EL (cell line): Measurements from ENCODE around the gene LEF1.

Experiments used
- DNase-seq: peaks from one replicate; pipeline ENCODE4 v3.0.0-alpha.2; 2016

The LEF1 gene

DNA sequence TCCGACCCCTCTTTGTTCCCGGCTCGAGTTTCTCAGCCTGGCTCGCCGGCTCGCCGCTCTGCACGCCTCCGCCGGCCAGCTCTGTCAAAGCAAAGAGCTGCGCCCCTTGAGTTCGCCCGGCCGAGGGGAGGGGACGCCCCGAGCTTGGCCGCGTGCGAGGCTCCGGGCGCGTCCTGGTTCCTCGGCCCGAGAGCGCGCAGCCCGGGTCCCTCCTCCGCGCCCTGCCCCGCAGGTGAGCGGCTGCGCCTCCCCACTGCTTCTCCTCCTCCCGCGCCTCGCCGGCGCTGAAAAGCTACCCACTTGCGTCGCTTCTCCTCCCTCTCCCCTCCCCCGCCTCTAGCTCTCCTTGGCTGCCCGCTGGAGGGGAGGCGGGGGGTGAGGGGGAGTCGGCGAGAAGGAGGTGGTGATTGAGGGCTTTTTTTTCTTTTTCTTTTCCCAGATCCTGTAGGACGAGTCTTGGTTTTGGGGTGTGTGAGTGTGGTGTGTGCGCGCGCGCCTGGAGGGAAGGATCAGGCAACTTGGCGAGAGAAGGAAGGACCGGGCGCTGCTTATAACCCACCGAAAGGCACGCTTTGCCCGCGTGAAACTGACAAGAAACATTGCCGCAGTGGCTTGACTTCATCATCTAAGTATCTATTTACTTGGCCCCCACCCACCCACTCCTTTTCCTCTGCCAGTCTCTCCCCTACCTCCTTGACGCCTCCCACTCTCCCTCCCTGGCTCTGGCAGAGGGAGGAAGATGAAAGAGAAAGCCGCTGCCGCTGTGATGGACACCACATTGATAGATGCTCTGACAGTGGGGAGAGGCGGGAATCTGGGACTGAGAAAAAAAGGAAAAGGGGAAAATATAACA lies at the start of gene LEF1:
LEF1 (minus strand) TSS at position 262 of the 853 bp plus-strand sequence. CDS start 1,165 bp downstream, outside the sequence.
- DNase-seq, result peak; percentile 44

DNA sequence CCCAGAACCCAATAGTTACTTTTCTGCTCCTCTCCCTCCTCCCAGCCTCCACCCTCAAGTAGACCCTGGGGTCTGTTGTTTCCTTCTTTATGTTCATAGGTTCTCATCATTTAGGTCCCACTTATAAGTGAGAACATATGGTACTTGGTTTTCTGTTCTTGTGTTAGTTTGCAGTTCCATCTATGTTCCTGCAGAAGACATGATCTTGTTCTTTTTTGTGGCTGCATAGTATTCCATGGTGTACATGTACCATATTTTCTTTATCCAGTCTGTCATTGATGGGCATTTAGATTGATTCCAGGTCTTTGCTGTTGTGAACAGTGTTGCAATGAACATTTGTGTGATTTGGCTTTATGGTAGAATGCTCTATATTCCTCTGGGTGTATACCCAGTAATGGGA lies 47.8 kb upstream of the LEF1 start:
- no peak for DNase-seq

DNA sequence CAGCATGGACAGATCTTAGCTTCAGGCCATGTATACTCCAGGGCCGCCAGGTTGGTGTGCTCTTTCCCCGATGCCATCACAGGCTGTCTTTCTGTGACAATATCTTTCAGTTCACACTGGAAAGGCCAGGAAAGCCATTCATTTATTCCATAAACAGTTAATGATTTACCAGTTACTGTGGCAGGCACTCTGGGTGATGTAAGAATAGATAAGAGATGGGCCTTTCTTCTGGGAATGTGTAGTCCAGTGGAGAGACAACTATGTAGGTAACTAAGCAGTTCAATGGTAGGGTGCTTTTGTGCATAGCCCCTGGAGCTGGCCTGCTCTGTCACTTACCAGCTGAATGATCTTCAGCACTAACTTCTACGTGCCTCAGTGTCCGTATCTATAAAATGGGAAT lies 46.3 kb upstream of the LEF1 start:
- DNase-seq, result no peak

DNA sequence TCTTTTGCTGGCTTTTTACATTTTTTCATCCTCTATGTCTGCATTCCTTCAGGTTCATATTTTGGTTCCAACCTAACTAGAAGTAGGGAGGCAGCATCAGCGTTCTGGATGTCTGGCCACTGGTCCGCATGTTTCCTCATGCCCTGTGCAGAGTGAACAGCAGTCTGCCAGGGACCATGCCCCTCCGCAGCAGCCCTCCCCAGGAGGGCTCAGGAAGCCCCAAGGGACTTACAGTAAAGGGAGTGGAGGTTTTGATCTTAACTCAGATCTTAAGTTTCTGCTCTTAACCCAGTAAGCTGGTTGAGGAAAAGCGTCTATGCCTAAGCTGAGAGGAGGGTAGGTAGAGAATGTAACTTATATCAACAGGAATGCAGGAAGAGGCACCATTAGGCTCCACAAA lies 45.0 kb upstream of the LEF1 start:
- no peak for DNase-seq

DNA sequence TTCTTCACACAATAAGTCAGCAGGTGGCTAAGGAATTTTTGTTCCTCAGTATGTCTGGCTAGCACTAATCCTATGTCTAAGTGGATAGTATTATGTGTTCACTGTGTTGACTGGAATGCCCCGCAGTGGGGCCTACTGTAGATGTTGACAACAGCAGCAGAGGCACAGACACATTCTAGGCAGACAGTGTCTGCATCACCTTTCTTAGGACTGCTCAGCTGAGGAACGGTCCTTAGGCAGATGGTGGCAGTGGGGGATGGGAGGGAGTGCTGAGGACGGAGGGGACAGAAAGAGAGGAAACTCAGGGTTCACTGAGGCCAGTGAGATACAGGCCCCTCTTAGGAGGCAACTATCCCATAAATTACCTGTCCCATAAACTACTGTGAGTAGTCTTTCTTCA lies 44.6 kb upstream of the LEF1 start:
- no peak for DNase-seq

DNA sequence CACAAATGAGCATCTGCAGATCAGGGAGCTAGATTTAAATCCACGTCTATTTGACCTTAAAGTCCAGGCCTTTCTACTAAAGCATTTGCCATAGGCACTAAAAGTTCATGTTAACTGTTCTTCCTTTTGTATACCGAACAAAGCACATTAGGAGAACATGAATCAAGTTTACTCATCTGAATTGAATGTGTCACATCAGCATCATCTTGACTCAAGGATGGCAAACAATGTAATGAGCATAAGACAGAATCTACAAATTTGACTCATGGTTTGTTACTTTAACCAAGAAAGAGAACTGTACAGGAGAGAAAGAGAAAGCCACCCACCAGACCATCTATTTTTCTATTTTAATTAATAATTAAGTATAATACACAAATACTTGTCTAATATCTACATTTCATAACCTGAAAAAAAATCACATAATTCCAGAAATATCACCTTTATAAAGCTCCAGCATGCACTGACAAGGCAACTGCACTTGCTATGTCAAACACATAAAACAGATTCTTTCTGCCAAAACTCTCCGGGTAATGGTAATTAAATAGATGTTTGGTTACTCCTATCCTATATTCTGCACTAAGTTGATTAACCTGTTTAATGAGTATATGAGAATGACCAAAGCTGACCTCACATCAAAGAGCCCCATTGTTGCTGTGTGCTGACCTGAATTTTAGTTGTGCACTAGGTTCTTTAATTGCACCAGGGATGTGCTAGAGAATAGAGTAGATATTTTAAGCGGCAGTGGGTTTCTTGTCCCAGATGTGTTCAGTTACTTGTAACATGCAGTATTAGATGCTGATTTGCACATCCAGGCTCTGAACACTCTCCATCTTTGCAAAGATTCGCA lies 42.5 kb upstream of the LEF1 start:
- DNase-seq, result peak; percentile 8

DNA sequence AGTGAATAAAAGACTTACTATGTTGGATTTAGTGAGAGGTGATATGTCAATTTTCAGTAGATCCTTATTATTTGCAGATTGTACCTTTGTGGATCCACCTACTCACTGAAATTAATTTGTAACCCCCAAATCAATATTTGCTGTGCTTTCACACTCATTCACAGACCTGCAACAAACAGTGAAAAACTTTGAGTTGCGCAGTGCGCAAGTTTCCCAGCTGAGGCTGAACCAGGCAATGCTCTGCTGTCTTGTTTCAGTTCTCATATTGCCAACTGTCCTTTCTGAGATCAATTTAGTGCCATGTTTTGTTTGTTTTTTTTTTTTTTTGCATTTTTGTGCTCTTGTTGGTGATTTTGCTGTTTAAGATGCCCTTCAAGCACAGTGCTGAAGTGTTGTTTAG lies 40.8 kb upstream of the LEF1 start:
- no peak for DNase-seq

DNA sequence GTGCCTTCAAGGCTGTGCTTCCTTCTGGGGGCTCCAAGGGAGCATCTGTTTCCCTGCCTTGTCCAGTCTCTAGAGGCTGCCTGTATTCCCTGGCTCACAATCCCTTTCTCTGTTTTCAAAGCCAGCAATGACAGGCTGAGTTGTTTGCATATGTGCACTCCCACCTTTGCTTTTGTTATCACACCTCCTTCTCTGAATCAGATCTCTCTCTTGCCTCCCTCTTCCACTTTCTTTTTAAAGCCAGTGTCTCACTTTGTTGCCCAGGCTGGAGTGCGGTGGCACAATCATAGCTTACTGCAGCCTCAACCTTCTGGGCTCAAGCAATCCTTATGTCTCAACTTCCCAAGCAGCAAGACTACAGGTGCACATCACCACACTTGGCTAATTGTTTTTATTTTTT lies 37.1 kb upstream of the LEF1 start:
- no peak for DNase-seq

DNA sequence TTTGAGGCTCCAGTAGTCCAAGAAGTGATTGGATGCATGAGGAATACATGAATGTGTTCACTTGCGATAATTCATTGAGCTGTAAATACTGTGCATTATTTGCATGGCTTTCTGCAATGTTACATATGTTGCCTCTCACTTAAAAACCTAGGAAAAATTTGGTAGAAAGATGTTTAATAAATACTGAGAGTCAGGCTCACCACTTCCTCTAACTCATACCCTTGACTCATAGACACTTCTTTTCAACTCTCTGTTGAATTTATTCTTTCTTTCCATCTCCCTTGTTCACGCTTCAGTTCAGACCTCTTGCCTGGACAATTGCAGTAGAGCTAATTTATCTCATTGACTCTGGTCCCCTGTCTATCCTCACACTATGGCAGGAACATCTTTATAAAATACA lies 35.8 kb upstream of the LEF1 start:
- DNase-seq, result no peak

DNA sequence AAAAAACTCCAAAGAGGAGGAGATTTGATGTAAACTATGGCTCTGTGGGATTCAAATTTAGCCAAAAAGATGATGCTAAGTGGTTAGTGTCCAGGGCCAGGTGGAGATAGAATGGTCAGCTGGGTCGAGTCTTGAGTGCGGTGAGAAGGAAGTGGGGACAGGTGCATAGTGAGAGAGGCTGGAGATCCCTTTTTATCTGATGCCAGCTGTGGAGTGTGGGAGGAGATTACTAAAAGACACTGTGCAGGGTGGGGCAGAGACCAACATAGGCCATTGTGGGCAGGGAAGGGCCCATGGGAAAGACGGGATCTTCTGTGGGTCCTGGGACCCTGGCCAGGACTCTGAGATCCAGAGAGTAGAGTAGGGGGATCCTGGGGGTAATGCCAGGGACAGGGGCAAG lies 34.6 kb upstream of the LEF1 start:
- DNase-seq, result no peak

DNA sequence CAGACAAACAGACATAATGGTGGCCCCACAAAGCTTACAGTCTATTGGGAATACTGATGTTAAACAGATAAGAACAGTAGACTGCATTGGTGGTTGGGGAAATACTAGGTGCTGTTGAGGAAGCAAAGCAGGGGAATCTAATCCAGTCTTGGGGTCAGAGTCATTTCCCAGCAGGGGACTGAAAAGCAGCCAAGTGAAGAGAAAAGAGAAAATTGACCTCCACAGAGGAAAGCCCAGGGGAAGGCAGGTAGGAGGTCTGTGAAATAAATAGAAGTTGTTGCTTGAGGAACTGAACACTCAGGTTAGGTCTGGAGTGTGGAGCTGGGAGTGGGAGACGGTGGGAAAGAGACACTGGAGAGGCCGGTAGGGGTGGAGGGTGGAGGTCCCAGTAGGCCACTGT lies 33.0 kb upstream of the LEF1 start:
- DNase-seq, result no peak

DNA sequence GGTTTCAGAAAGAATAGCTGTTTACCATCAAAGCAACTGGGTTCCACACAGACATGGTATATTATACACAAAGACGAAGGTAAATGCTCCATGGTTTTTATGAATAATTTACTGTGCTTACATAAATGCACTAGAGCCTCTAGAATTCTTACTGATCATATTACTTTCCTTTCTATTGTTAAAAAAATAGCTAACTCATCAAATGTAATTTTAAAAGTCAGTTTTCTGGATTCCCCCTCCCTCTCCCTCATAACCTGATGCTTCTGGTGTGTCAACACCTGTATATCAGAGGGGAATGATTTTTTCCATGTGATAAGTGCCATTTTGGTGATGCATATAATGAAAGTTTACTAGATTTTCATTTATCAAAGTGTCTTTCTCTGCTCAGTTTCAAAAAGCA lies 31.1 kb upstream of the LEF1 start:
- no peak for DNase-seq

DNA sequence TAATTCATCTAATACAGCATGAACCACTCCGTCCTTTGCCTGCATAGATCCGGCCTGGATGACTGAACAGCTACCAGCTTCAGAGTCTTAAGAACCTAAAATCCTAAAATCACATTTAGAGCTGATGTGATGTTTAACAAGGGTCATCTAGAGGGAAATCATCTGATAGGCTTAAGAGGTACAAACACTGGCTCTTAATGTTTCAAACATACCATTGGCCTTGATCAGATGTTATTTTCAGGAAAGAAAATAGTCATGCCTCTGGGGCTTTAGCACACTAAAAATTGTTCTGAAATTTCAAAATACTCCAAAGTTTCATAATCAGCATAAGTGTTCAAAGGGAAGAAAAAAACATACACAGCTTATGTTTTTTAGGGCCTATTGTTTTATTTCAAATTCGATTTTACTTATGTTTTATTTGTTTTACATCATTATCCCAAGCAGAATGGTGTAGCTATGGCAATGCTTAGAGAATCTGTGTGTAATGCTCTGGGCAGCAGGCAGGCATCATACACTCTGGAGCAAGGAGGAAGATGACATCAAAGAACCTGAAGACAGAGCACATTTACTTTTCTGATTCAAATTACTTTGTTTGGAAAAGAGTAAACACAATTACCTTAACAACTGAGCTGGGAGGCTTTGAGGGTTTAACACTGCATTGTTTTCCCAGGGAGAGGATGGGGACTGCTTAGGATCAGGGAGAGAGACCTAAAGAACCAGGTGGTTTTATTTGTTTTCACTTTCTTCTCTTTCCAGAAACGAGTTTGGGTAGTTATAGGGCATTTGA lies 25.3 kb upstream of the LEF1 start:
- no peak for DNase-seq

DNA sequence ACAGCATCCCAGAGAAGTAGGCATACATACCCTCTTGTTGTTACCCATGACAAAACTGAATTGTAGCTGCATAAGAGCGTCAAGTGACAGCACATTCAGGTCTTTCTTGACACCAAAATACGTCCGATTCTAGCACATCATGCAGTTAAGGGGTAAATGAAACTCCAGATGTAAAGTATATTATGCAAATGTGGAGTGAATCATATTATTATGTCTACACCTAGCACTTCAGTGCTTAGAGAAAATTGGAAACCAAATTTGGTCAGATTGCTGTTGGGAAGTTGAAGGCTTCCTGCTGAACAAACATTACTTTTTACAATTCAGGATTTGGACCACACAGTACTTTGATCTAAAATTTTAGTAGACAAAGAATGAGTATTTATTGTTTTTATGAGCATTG lies 24.2 kb upstream of the LEF1 start:
- no peak for DNase-seq

DNA sequence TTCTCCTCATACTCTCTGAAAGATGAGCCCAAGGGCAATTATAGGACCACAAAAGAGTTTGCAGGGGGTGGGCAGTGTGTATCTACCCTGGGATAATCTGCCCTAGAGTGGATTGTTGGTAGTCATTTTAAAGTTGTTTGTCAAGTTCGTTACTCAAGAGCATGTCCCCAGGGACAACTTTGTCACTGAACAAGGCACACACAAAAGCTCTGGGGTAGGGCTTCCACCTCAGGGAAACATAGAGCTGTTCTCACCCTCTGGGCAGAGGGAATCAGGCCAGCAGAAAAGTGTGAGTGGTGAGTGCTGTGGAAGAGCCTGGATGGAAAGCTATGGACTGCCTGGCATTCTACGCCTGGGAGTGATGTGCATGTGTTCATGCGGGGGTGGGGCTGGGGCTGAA lies 23.3 kb upstream of the LEF1 start:
- DNase-seq, result no peak

DNA sequence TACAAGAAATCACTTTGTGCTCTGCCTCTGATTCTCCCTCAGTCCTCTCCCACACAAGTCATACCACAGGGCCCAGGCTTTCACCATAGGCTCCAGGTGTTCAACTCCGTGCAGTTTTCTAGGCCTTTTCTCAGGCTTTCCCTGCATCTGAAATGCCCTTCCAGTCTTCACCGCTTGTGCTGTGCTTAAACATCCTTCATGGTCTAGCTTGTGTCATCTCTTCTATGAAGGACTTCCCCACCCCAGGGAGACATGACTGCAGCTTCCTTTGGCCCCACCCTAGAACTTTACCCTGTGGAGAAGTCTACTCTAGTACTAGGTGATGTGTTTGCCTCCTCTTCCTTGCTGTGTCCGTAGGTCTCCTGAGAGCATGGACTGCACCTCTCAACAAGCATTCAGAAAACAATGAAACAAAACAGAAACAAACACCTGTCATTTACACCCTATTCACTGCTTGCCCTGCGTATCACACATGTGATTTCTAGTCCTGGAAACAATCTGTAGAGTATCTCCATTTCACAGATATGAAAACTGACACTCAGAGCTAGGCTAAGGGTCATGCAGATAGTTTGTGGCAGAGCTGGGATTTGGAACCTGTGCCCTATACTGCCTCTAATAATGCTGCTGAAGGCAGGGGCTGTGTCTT lies 22.7 kb upstream of the LEF1 start:
- DNase-seq, result no peak

DNA sequence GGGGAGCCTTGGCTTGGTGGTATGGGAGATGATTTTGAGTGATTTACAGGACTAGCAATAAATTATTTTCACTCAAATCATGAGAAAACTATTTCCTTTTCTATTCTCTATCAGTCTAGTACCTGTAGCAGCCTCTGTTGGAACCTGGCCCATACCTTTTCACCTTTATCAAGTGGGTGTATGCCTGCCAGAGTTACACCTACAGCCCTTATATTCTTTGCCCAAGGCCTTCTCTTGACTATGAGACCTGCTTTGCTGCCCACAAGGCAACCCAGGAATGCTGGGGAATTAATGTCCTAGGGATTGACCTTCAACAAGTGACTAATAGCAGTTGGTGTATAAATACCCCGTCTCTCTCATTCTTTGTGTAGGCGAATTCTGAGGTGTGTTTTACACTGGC lies 20.0 kb upstream of the LEF1 start:
- no peak for DNase-seq

DNA sequence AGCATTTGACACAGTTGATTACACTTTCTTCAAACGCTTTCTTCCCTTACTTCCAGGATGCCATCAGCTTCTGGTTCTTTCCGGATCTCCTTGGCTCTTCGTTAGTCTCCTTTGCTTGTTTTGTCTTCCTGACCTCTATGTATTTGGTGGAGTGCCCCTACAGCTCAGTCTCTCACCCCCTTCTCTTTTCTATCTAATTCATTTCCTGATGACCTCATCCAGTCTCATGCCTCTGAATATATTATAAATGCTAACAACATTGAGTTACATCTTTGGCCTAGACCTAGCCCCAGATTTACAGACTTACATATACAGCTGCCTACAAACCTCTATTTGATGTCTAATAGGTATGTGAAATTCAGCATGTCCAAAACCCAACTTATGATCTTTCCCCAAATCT lies 16.5 kb upstream of the LEF1 start:
- DNase-seq, result no peak

DNA sequence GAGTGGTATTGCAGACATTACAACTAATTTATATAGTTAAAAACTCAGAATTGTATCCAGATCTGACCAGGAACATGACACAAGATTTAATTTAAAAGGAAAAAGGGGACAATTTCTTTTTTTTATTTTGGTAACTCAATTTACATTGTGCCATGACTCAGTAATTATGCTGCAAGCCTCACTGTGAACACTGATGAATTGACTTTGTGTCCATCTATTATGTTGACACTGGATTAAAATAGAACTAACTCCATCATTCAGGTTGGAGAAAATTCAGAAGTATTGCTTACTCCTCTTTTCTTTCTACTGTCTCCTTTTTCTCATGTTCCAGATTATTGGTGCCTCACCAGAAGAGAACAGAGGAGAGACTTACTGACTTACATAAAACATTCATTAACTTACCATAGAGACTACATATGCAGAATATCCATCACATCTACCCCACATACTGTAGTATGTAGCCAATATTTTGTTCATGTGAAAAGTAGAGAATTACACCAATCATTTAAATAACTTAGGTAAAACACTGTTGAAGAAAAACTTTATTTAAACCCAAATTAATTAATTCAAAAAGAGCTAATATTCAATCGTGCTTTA lies 15.8 kb upstream of the LEF1 start:
- DNase-seq, result no peak

DNA sequence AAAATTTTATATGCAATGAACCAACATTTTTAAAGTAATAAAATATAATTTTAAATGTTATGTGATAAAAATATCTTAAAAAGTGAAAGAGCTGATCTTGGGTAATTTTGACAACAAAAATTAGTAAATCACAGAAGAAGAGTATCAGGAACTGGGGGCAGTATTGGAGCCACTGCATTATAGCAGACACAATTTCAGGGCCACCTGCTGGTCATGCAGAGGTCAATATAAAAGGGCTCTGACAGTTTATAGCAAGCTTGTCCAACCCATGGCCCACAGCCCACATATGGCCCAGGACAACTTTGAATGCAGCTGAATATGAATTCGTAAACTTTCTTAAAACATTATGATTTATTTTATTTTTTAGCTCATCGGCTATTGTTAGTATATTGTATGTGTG lies 13.0 kb upstream of the LEF1 start:
- no peak for DNase-seq

DNA sequence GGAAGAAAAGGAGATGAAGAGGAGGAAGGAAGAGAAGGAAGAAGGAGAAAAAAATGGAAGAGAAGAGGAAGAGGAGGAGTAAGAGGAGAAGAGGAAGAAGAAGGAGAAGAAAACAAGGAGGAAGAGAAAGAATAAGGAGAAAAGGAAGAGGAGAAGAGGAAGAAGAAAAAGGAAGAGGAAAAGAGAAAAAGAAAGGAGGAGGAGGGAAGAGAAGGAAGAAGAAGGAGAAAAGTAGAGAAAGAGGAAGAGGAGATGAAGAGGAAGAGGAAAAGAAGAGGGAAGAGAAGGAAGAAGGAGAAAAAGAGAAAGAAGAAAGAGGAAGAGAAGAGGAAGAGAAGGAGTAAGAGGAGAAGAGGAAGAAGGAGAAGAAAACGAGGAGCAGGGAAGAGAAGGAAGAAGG lies 11.8 kb upstream of the LEF1 start:
- DNase-seq, result no peak

DNA sequence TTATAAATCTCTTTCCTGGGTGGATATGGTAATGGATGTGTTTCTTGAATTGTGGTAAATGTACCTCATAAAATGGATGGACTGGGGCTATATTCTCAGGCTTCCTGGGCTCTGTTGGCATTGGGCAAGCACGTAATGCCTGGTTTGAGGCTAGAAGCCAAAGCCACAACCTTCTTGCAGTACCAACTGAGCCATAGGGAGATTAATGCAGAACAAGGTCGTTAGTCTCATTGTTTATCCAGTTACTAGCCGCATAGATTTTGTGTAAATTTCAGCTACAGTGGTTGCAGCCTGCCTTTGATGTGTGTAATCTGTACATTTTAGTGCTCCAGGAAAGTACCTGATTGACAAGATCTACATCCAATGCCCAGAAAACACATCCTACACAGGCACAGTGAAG lies 7.2 kb upstream of the LEF1 start:
- DNase-seq, result no peak

DNA sequence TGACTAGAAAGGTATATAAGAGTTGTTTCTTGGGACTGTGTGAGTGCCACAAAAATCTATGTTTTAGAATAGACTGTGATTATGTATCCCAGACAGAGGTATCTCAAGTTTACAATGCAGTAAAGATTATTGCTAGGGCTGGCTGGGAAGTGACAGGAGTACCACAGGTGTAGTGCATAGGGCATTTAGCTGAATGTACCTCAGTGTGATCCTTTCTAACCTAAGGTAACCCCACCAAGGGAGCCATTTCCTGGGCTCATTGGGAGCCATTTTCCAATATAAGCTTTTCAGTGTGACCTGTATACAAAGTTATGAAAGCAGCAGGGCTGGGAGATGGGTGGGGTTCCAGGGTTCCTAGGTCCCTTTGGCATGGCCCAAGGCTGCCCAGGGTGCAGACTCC lies 6.1 kb upstream of the LEF1 start:
- no peak for DNase-seq
